Neural progenitor cell (in vitro differentiated cells): ENCODE results near the gene KLHL10. TPM values are rescaled to one million over a fixed set of nuclear protein-coding genes. Genes with fewer than 3 reads are reported as not detected.
"Not testable (repeated sequence)": the region's sequence is repeated elsewhere in the genome, so short reads cannot be mapped to it uniquely, and the experiment has no call there.

Experiments
- DNase-seq: peaks from one replicate; pipeline ENCODE4 v3.0.0-alpha.2; 2016; ENCODE audit warnings: low spot score
- H2AFZ ChIP-seq: fragments of 200-600 bp; sonication (generic); replicated peaks from 2 replicates; pipeline ENCODE4 v1.6.1; 2016; ENCODE audit warnings: antibody characterized with exemption
- H3F3A ChIP-seq: fragments of 200-600 bp; sonication (generic); 2 replicates; pipeline ENCODE4 v1.6.1; 2016; ENCODE audit warnings: antibody characterized with exemption, low read depth
- H3K27ac ChIP-seq: fragments of 200-600 bp; sonication (generic); 2 replicates; pipeline ENCODE4 v1.5.1; 2016; ENCODE audit warnings: mild to moderate bottlenecking
- H3K27me3 ChIP-seq: fragments of 200-600 bp; sonication (generic); 2 replicates; pipeline ENCODE4 v1.6.1; 2016; ENCODE audit warnings: mild to moderate bottlenecking, moderate library complexity
- H3K36me3 ChIP-seq: fragments of 200-600 bp; sonication (generic); 2 replicates; pipeline ENCODE4 v1.5.1; 2016
- H3K4me1 ChIP-seq: fragments of 200-600 bp; sonication (generic); 2 replicates; pipeline ENCODE4 v1.6.1; 2016; ENCODE audit warnings: mixed run types
- H3K4me2 ChIP-seq: fragments of 200-600 bp; sonication (generic); 2 replicates; pipeline ENCODE4 v1.6.1; 2016
- H3K4me3 ChIP-seq: fragments of 200-600 bp; sonication (generic); 2 replicates; pipeline ENCODE4 v1.5.1; 2016
- H3K79me2 ChIP-seq: fragments of 200-600 bp; sonication (generic); 2 replicates; pipeline ENCODE4 v1.6.1; 2016; ENCODE audit warnings: low read depth
- H3K9ac ChIP-seq: fragments of 200-600 bp; sonication (generic); 2 replicates; pipeline ENCODE4 v1.6.1; 2016
- H3K9me3 ChIP-seq: fragments of 200-600 bp; sonication (generic); 2 replicates; pipeline ENCODE4 v1.5.1; 2016; ENCODE audit warnings: low read depth
- H4K20me1 ChIP-seq: fragments of 200-600 bp; sonication (generic); 2 replicates; pipeline ENCODE4 v1.6.1; 2016; ENCODE audit warnings: low read depth
- H3K27ac Mint-ChIP-seq: 3 replicates; pipeline ENCODE4 v1.8.0; 2021; ENCODE audit warnings: mixed read lengths
- H3K27me3 Mint-ChIP-seq: 2 replicates; pipeline ENCODE4 v1.8.0; 2022; ENCODE audit warnings: low read depth, mild to moderate bottlenecking, inconsistent platforms, moderate library complexity, mixed read lengths; ENCODE audit not compliant: insufficient read depth
- H3K36me3 Mint-ChIP-seq: 3 replicates; pipeline ENCODE4 v1.8.0; 2021; ENCODE audit warnings: mixed read lengths
- H3K4me1 Mint-ChIP-seq: 3 replicates; pipeline ENCODE4 v1.8.0; 2021; ENCODE audit warnings: mixed read lengths
- H3K4me3 Mint-ChIP-seq: 3 replicates; pipeline ENCODE4 v1.8.0; 2021; ENCODE audit warnings: mild to moderate bottlenecking, moderate library complexity, mixed read lengths
- H3K9me3 Mint-ChIP-seq: 3 replicates; pipeline ENCODE4 v1.8.0; 2020; ENCODE audit warnings: mixed read lengths
- CTCF ChIP-seq: fragments of 200-600 bp; sonication (generic); IDR thresholded peaks from 2 replicates; pipeline ENCODE4 v1.5.1; 2017; ENCODE audit warnings: antibody characterized with exemption, mild to moderate bottlenecking
- EZH2 ChIP-seq: fragments of 200-600 bp; sonication (generic); IDR thresholded peaks from 2 replicates; pipeline ENCODE4 v1.6.1; 2017; ENCODE audit warnings: antibody characterized with exemption, mild to moderate bottlenecking, moderate library complexity
- EZH2phosphoT487 ChIP-seq: fragments of 200-600 bp; sonication (generic); IDR thresholded peaks from 2 replicates; pipeline ENCODE4 v1.6.1; 2017; ENCODE audit warnings: antibody characterized with exemption
- total RNA-seq: library from RNA; depleted of rRNA; stranded (reverse); fragments of >200 nt; gene quantifications from 2 replicates; pipeline ENCODE4 v1.2.3, GENCODE V29; 2015; ENCODE audit warnings: low replicate concordance

The KLHL10 gene
- total RNA-seq, 1 donor from 2014 or later = 0.65 TPM

GRCh38 chr17:41873559-41874292 is 36.1 kb downstream of the KLHL10 start:
- Histone ChIP-seq H2AFZ (no peak overlapping the region), H3K9ac (no peak overlapping the region), H3K9me3 (no peaks in the 10 kb centered on the region), H3K4me2 (no peak overlapping the region), H3K4me3 (no peak overlapping the region), H3K27ac (no peak overlapping the region), H3K27me3 (no peaks in the 10 kb centered on the region), H3K4me1 (no peaks in the 10 kb centered on the region), H3K79me2 (no peaks in the 10 kb centered on the region), H3F3A (peaks cover 5% of the 10 kb centered on the region), H4K20me1 (no peaks in the 10 kb centered on the region), H3K36me3 (peaks cover 19% of the 10 kb centered on the region)
- TF ChIP-seq EZH2 (no peak), CTCF (no peak), EZH2phosphoT487 (no peak)
- H3K4me1 Mint-ChIP-seq = no peaks in the 10 kb centered on the region
- H3K27ac Mint-ChIP-seq = no peak overlapping the region
- H3K27me3 Mint-ChIP-seq = peaks cover 2% of the 10 kb centered on the region
- DNase-seq = no peak
- no peak overlapping the region for H3K4me3 Mint-ChIP-seq
- no peaks in the 10 kb centered on the region for H3K9me3 Mint-ChIP-seq
- peaks cover 59% of the 10 kb centered on the region for H3K36me3 Mint-ChIP-seq

- H3K27me3 ChIP-seq, H3K4me3 Mint-ChIP-seq, H3K4me2 ChIP-seq, H3K4me1 ChIP-seq, H3K4me3 ChIP-seq, H3K79me2 ChIP-seq, H3K27ac ChIP-seq, H3F3A ChIP-seq, H3K27me3 Mint-ChIP-seq, H4K20me1 ChIP-seq, H3K9ac ChIP-seq, H3K9me3 ChIP-seq, H2AFZ ChIP-seq, H3K9me3 Mint-ChIP-seq, DNase-seq, H3K4me1 Mint-ChIP-seq, H3K27ac Mint-ChIP-seq: not testable (repeated sequence)
- H3K36me3 Mint-ChIP-seq = peaks cover 61% of the 10 kb centered on the region
- H3K36me3 ChIP-seq = peaks cover 19% of the 10 kb centered on the region
Measured at GRCh38 chr17:41874293-41874670, 36.7 kb downstream of the KLHL10 start.

- Histone ChIP-seq H3K27me3 (no peaks in the 10 kb centered on the region), H3K9me3 (no peaks in the 10 kb centered on the region), H4K20me1 (peaks cover 5% of the 10 kb centered on the region), H3K79me2 (peaks cover 21% of the 10 kb centered on the region), H2AFZ (no peak overlapping the region), H3K4me1 (no peaks in the 10 kb centered on the region), H3K4me3 (no peak overlapping the region), H3K9ac (no peak overlapping the region), H3K4me2 (no peak overlapping the region), H3K36me3 (peaks cover 41% of the 10 kb centered on the region), H3K27ac (no peak overlapping the region), H3F3A (peaks cover 31% of the 10 kb centered on the region)
- H3K36me3 Mint-ChIP-seq = peaks cover 46% of the 10 kb centered on the region
- H3K9me3 Mint-ChIP-seq = no peaks in the 10 kb centered on the region
- H3K27me3 Mint-ChIP-seq = no peaks in the 10 kb centered on the region
- no peak overlapping the region for H3K4me3 Mint-ChIP-seq
- no peak for TF ChIP-seq CTCF
- no peak for TF ChIP-seq EZH2
- TF ChIP-seq EZH2phosphoT487 = no peak
- H3K4me1 Mint-ChIP-seq = no peaks in the 10 kb centered on the region
- no peak for DNase-seq
- no peak overlapping the region for H3K27ac Mint-ChIP-seq
Measured at GRCh38 chr17:41880130-41880529, 42.5 kb downstream of the KLHL10 start.

- H3K9me3 Mint-ChIP-seq = no peaks in the 10 kb centered on the region
- peaks cover 46% of the 10 kb centered on the region for H3K36me3 Mint-ChIP-seq
- Histone ChIP-seq H3K4me3 (no peak overlapping the region), H3K9ac (no peak overlapping the region), H3F3A (peaks cover 56% of the 10 kb centered on the region), H3K4me2 (no peak overlapping the region), H3K4me1 (peaks cover 6% of the 10 kb centered on the region), H3K9me3 (no peaks in the 10 kb centered on the region), H3K27ac (no peak overlapping the region), H4K20me1 (peaks cover 20% of the 10 kb centered on the region), H3K79me2 (peaks cover 22% of the 10 kb centered on the region), H3K27me3 (no peaks in the 10 kb centered on the region), H3K36me3 (peaks cover 31% of the 10 kb centered on the region), H2AFZ (no peak overlapping the region)
- DNase-seq = no peak
- H3K27me3 Mint-ChIP-seq = no peaks in the 10 kb centered on the region
- no peak overlapping the region for H3K27ac Mint-ChIP-seq
- H3K4me1 Mint-ChIP-seq = peaks cover 11% of the 10 kb centered on the region
- H3K4me3 Mint-ChIP-seq = no peak overlapping the region
- no peak for TF ChIP-seq CTCF
- no peak for TF ChIP-seq EZH2
- TF ChIP-seq EZH2phosphoT487 = no peak
Measured at GRCh38 chr17:41882756-41883155, 45.1 kb downstream of the KLHL10 start.
